DOHH2 (cell line): Measurements from ENCODE around the gene LRRC61.
"Not testable (repeated sequence)": the region's sequence is repeated elsewhere in the genome, so short reads cannot be mapped to it uniquely, and the experiment has no call there.

Experiments used
- CTCF ChIP-seq: fragments of 200-600 bp; sonication (generic); IDR thresholded peaks from one replicate; pipeline ENCODE4 v1.5.1; 2014; ENCODE audit warnings: antibody characterized with exemption, mild to moderate bottlenecking, low read depth, low read length; ENCODE audit not compliant: poor library complexity, severe bottlenecking
- EZH2phosphoT487 ChIP-seq: fragments of 200-600 bp; sonication (generic); IDR thresholded peaks from 2 replicates; pipeline ENCODE4 v1.6.1; 2017; ENCODE audit warnings: borderline replicate concordance, mild to moderate bottlenecking, antibody characterized with exemption, low read length, moderate library complexity, mixed read lengths

- TF ChIP-seq CTCF, EZH2phosphoT487: not testable (repeated sequence)
Measured at GRCh38 chr7:150283608-150284007, 39.5 kb upstream of the LRRC61 start.
